Femur (tissue), 1 donor: ENCODE measurements around the gene HP.

Experiments used
- DNase-seq: peaks from one replicate; pipeline ENCODE4 v3.0.0-alpha.2; 2017

HP gene

DNA sequence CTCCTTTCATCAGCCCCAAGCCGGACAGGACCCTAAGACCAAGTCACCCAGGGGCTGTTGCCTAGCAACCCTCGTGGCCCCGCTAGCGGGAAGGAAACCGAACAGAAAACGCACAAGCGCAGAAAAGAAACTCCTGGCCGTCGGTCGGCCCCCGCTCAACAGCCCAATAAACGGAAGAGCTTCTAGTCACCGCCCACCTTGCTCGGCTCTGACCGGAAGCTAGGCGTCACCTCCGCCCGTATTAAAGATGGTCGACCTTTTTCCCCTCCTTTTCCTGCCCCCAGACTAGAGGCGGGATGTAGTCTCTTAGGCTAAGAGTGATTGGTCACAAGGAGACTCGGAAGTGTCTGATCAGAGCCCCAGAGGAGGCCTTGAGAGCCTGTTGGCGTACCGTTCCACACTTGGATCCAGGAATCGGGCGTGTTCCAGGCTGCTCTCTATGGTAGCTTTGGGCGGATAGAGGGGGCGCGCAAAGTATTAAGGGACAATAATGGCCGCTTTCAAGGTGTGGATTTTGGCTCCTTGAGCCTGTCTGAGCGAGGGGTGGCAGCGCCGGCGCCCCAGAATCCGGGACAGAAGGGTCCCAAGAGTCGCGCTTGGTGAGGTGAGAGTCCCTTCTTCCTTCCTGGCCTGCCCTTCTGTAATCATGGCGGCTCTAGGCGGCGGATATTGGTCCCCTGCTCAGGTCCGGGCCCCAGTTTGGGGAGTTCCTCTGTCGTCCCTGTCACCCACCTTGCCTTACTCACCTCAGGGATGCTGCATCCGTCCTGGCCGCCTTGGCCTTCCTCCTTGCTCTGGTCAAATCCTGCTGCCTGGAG, 39.4 kb downstream of the HP start, which contains the start of the genes DHX38 and TXNL4B:
Gene DHX38, plus strand, starts transcription at position 400 of the 818 bp plus-strand sequence. CDS start 2,311 bp downstream, outside the sequence.
Gene TXNL4B, minus strand, starts transcription at position 173 of the 818 bp plus-strand sequence. CDS start 2,871 bp downstream, outside the sequence.
- peak; percentile 98 for DNase-seq

DNA sequence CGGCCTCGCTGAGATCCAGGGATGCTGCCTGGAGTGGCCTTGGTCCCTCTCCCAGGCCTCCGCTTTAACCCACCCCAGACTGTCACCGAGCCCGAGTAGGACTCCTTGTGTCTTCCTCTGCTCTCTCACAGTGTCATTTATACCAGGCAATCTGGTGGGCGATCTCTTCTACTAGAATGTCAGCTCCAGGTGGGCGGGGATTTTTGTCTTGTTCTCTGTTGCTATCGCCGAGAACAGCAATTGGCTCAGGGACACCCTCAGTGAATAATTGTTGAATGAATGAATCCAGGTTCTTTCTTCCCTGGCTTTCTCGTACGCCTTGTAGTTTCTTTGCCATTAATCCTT, 39.9 kb downstream of the HP start:
- DNase-seq: no peak

DNA sequence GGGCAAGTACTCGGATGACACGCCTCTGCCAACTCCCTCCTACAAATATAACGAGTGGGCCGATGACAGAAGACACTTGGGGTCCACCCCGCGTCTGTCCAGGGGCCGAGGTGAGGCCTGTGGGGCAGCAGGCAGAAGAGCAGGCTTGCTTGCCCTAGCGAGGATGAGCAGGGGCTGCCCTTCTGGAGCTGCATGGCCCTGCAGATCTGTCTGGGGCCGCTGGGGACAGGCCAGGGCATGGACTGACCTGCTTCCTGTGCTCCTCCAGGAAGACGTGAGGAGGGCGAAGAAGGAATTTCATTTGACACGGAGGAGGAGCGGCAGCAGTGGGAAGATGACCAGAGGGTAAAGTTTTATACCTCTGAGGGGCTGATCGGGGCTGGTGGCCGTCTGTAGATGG, 44.6 kb downstream of the HP start:
- DNase-seq: no peak

DNA sequence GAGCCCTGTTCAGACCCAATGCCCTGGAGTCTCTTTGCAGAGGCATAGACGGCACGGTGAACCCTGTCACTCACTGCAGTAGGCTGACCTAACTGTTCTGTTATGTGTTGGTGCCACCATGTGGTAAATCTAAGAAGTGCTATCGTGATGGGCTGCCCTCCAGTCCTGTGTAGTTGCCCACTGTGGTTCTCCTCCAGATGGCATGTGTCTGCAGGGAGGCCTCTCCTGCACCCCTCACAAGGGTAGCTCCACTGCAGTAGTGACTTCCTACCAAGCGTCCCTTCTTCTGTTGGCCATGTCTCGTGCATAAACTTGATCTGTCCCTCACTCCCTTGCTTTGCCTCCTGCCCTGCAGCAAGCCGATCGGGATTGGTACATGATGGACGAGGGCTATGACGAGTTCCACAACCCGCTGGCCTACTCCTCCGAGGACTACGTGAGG, 45.1 kb downstream of the HP start:
- DNase-seq: peak; percentile 46

DNA sequence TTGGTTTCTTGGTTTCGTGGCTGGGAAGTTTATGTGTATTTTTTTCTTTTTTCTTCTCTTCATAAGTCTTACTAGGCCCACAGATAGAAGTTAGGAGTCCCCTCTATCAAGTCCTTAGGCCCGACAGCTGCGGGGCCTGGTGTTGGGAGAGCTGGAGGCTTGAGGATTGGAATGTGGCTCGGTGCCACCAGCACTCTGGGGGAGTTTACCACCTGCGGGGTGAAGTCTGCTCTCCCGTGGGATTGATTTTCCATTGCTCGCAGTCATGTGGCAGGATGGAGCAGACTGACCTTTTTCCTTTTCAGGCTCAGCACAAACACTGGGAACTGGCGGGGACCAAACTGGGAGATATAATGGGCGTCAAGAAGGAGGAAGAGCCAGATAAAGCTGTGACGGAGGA, 46.9 kb downstream of the HP start:
- no peak for DNase-seq

DNA sequence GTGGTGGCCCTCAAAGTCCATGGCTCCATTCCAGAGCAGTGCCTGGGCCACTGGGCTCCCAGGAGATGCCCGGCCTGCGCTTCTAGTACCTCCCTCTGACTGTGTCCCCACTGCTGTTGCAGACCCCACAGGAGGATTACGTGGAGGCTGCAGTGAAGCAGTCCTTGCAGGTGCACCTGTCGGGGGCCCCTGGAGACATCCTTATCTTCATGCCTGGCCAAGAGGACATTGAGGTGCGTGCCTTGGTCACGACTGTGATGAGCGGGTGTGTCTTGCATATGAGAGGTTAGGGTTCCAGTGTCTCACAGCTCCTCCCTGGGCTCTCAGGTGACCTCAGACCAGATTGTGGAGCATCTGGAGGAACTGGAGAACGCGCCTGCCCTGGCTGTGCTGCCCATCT, 50.6 kb downstream of the HP start:
- no peak for DNase-seq

DNA sequence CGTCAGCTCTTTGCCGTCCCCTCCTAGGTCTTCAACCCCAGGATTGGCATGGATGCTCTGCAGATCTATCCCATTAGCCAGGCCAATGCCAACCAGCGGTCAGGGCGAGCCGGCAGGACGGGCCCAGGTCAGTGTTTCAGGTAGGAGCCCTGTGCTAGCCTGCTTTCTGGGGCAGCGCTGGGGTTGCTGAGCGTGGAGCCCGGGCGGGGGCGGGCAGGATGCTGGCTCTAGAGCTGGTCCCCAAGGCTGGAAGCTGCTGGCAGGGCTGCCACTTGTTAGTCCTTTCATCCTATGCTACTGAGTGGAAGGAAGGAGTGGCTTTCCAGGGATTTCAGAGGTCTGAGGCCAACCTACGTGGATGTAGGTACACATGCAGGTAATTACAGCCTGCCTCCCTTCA, 51.7 kb downstream of the HP start:
- no peak for DNase-seq

DNA sequence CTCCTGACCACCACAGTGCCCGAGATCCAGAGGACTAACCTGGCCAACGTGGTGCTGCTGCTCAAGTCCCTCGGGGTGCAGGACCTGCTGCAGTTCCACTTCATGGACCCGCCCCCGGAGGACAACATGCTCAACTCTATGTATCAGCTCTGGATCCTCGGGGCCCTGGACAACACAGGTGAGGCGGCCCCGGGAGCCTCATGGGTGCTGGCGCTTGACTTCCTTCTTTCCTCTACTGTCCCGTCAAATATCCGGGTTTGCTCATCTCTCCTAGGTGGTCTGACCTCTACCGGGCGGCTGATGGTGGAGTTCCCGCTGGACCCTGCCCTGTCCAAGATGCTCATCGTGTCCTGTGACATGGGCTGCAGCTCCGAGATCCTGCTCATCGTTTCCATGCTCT, 53.1 kb downstream of the HP start:
- DNase-seq: no peak

DNA sequence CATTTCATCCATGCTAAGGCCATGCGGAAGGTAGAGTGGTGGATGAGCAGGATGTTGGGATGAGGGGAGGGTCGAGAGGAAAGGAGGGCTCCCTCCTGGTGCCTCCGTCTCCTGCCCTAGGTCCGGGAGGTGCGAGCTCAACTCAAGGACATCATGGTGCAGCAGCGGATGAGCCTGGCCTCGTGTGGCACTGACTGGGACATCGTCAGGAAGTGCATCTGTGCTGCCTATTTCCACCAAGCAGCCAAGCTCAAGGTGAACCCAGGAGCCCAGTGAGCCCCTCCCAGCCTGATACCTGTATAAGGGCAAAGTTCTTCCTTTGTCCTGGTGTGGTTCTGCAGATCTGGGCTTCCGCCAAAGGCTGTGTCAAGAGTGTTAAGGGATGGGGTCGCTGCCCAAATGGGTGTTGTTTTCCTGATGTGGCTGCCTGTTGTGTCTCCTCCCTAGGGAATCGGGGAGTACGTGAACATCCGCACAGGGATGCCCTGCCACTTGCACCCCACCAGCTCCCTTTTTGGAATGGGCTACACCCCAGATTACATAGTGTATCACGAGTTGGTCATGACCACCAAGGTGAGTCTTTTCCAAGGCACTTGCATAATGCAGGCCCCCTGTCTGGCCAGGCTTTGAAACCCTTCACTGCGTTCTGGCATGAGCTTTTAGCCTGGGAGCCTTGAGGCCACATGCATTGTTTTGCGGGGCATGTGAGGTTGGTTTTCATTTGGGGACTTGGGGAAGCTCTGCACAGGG, 54.2 kb downstream of the HP start:
- no peak for DNase-seq

DNA sequence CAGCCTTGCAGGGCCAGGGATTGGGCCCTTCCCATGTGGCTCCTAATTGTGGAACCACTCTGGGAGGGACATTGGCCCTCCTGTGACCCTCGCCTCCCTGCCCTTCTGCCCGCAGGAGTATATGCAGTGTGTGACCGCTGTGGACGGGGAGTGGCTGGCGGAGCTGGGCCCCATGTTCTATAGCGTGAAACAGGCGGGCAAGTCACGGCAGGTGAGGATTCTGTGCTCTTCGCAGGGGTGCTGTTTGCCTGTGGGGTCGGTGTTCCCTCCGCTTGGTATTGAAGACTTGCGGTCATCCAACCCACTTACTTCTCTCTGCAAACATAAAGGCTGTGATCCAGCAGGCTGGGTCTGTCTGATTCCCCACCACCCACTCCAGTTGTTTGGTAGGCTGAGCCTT, 55.0 kb downstream of the HP start:
- DNase-seq: no peak

DNA sequence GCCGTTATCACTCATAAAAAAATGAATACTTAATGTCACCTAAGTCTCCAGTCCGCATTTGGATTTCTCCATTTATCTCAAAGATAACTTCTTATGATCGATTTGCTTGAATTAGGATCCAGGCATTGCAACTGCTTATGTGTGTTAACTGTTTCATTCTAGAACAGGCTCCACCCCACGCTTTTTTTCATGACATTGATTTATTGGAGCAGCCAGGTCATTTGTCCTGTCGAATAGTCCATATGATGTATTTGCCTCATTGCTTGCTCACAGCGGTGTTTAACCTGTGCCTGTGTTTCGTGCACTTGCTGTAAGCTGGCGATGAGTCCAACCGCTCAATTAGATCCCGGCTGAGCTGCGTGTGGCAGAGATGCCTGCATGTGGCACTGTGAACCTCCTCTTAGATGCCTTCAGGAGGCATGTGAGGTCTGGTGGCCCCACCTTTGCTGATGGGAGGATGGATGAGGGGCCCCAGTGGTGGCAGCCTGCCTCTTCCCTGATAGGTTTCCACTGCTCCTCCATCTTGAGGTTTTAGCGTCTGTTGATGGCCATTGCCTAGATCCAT, 55.7 kb downstream of the HP start:
- DNase-seq: no peak
